Body of pancreas (tissue), 4 donors: Measurements from ENCODE around the gene PHOSPHO1.

Source experiments
- CTCF ChIP-seq, 7 experiments: fragments of 450-650 bp in 4 of 7; fragments of 200-600 bp in 3 of 7; sonication (generic) in 3 of 7; IDR thresholded peaks; one replicate each; pipeline ENCODE4 v1.5.1; 2016 to 2019; ENCODE audit warnings: antibody characterized with exemption in 7 of 7
- POLR2A ChIP-seq, 3 donors: fragments of 450-650 bp; IDR thresholded peaks; one replicate each; pipeline ENCODE4 v1.6.1; 2016; ENCODE audit warnings: antibody characterized with exemption in 3 of 3, mild to moderate bottlenecking in 2 of 3

- TF ChIP-seq CTCF (IDR thresholded peaks at IDR 0.05) (no peak), POLR2A (IDR thresholded peaks at IDR 0.05) (no peak)
Observed at GRCh38 chr17:49229805-49230600, 584 bp downstream of the PHOSPHO1 start.
